ENCODE data around the gene SLC5A12. TPM values are rescaled to one million over a fixed set of nuclear protein-coding genes. Genes with fewer than 3 reads are reported as not detected.

The SLC5A12 gene
- polyA plus RNA-seq, 1 experiment = not detected

DNA sequence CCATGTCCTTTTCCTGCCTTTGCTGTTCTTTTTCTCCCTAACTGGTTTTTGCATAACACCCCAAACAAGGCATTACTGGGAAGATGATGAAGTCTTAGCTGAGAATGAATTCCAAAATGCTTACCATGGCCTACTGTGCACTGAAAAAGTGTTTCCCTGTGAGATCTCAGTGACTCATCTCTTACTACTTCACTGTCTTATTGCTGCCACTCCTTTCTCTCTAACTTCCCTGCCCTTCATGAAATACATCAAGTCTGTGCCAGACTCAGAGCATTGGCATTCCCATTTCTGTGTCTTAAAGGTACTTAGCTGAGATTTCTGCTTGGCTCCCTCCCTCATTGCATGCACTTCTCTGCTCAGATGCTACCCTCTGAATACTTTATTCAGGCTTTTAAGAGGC, 100.7 kb downstream of the SLC5A12 start:
- Histone ChIP-seq H3K4me3 (ENCODE audit: low read depth, low read length) (no peak overlapping the region), H3K36me3 (ENCODE audit: control insufficient read depth, insufficient read depth, low read length) (no peaks in the 10 kb centered on the region), H3K27me3 (ENCODE audit: control insufficient read depth, insufficient read depth, low read length) (no peaks in the 10 kb centered on the region)
- POLR2A ChIA-PET = interaction anchor here (0.6 kb wide), 1 partner anchor 513 kb away, joined by 3 read pairs; no protein-coding TSS in a partner anchor
- CTCF ChIA-PET = interaction anchor here (0.8 to 1.0 kb wide), 2 partner anchors 29 to 878 kb away, joined by 3 to 4 read pairs; no protein-coding TSS in a partner anchor
- peak; percentile 55 for DNase-seq (ENCODE audit: low read depth)
- TF ChIP-seq, protein P1, sequence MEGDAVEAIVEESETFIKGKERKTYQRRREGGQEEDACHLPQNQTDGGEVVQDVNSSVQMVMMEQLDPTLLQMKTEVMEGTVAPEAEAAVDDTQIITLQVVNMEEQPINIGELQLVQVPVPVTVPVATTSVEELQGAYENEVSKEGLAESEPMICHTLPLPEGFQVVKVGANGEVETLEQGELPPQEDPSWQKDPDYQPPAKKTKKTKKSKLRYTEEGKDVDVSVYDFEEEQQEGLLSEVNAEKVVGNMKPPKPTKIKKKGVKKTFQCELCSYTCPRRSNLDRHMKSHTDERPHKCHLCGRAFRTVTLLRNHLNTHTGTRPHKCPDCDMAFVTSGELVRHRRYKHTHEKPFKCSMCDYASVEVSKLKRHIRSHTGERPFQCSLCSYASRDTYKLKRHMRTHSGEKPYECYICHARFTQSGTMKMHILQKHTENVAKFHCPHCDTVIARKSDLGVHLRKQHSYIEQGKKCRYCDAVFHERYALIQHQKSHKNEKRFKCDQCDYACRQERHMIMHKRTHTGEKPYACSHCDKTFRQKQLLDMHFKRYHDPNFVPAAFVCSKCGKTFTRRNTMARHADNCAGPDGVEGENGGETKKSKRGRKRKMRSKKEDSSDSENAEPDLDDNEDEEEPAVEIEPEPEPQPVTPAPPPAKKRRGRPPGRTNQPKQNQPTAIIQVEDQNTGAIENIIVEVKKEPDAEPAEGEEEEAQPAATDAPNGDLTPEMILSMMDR (IDR thresholded peaks at IDR 0.05; ENCODE audit: insufficient read depth, low read depth, low read length) = no peak

DNA sequence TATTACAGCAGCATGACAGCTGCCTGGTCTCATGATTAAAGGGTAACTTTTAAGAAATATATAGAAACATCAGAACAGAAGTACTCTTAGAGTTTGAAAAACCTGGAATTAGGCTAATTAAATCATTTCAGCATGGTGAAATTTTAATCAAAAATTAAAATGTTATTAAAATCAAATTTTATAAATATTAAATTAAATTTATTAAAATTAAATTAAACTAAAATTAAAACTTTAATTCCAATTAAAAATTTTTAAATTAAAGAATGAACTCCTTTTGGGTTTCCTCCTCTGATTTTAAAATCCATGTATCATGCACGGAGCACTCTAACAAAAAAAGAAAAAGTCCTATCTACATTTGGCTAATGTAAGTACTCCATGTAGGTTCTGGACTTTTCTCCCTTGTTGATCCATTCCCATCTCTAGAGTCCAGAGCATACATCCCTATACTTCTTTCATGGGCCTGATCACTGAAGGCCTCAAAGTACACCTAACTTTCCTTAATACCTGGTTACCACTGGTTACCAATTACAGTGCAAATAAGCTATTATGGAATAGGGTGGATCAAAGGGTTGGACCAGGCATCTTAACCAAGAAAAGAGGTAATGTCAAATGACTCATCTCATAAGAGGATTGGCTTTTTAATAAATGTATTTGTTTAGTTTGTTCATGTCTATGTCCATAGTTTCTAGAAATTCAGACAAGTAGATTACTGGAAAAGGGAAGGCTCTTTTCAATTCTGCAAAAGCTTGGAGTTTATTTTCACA, 101.4 kb downstream of the SLC5A12 start:
- ChIA-PET CTCF (interaction anchor here (1.0 kb wide), 1 partner anchor 879 kb away, joined by 4 read pairs; no protein-coding TSS in a partner anchor), POLR2A (no interaction called here)
- TF ChIP-seq, protein P1 (IDR thresholded peaks at IDR 0.05; ENCODE audit: insufficient read depth, low read depth, low read length) = no peak
- no peak for DNase-seq (ENCODE audit: low read depth)
- Histone ChIP-seq H3K27me3 (ENCODE audit: control insufficient read depth, insufficient read depth, low read length) (no peaks in the 10 kb centered on the region), H3K36me3 (ENCODE audit: control insufficient read depth, insufficient read depth, low read length) (no peaks in the 10 kb centered on the region), H3K4me3 (ENCODE audit: low read depth, low read length) (no peak overlapping the region)

DNA sequence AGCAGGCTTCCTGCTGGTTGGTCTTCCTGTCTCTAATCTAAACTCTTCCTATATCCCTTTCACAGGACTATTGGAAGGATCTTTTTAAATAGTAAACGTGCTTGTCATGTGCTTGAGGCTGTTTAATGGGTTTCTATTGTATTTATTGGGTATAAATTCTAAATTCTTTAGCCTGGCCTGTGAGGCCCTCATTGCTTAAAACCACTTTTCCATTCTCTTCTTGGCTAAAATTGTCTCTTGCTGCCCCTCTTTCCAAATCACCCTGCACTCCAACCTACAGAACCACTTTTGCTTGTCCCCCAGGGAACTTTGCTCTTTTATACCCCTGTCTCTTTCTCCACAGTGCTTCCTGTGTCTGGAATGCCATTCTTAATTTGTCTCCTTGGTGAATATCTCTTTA, 103.4 kb downstream of the SLC5A12 start:
- CTCF ChIA-PET = no interaction called here
- DNase-seq (ENCODE audit: low read depth) = no peak
- TF ChIP-seq, protein P1 (IDR thresholded peaks at IDR 0.05; ENCODE audit: insufficient read depth, low read depth, low read length) = no peak
- Histone ChIP-seq H3K36me3 (ENCODE audit: control insufficient read depth, insufficient read depth, low read length) (no peaks in the 10 kb centered on the region), H3K27me3 (ENCODE audit: control insufficient read depth, insufficient read depth, low read length) (no peaks in the 10 kb centered on the region), H3K4me3 (ENCODE audit: low read depth, low read length) (no peak overlapping the region)
- POLR2A ChIA-PET = no interaction called here

Other genes starting within 250 kb of the SLC5A12 start
- not detected in 2 replicates for gene MUC15, start 149.8 kb downstream of the SLC5A12 start, polyA plus RNA-seq (2011; rRNA removed)